DND-41 (cell line): ENCODE measurements around the gene FXYD2.

Experiments
- EZH2 ChIP-seq: IDR thresholded peaks from 3 replicates; pipeline ENCODE4 v1.6.1; 2012; ENCODE audit warnings: borderline replicate concordance, low read depth, mild to moderate bottlenecking, moderate library complexity, low read length, inconsistent platforms; ENCODE audit not compliant: severe bottlenecking
- TF ChIP-seq, protein P1 (sequence below): IDR thresholded peaks from 2 replicates; pipeline ENCODE4 v1.5.1; 2012; ENCODE audit warnings: borderline replicate concordance, low read length, moderate library complexity, mild to moderate bottlenecking; ENCODE audit not compliant: poor library complexity, severe bottlenecking; ENCODE audit errors: extremely low read depth

DNA sequence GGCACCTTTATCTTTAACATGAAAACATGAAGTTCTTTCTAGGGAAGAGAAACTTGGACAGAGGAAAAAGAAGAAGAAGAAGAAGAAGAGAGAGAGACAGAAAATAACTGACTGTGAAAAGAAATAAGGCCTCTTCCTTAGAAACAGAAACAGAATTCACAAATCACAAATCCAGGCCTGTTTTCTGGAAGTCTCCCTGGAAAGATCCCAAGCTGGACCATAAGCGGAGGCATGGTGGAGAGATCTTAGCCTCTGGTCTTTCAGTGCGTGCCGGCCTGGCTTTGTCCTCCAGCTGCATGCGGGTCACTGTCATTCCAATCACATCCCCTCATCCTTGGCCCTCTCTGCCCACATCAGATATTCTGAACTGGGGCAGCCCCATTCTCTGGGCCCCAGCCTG, 45.1 kb upstream of the FXYD2 start:
- TF ChIP-seq EZH2: no peak
- TF ChIP-seq, protein P1, sequence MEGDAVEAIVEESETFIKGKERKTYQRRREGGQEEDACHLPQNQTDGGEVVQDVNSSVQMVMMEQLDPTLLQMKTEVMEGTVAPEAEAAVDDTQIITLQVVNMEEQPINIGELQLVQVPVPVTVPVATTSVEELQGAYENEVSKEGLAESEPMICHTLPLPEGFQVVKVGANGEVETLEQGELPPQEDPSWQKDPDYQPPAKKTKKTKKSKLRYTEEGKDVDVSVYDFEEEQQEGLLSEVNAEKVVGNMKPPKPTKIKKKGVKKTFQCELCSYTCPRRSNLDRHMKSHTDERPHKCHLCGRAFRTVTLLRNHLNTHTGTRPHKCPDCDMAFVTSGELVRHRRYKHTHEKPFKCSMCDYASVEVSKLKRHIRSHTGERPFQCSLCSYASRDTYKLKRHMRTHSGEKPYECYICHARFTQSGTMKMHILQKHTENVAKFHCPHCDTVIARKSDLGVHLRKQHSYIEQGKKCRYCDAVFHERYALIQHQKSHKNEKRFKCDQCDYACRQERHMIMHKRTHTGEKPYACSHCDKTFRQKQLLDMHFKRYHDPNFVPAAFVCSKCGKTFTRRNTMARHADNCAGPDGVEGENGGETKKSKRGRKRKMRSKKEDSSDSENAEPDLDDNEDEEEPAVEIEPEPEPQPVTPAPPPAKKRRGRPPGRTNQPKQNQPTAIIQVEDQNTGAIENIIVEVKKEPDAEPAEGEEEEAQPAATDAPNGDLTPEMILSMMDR: no peak
